ENCODE data around the gene IFI30. TPM values are rescaled to one million over a fixed set of nuclear protein-coding genes. Genes with fewer than 3 reads are reported as not detected.
"Not testable (repeated sequence)": the region's sequence is repeated elsewhere in the genome, so short reads cannot be mapped to it uniquely, and the experiment has no call there.

Gene IFI30
- total RNA-seq, 1 donor from 2014 or later = 236 TPM

DNA sequence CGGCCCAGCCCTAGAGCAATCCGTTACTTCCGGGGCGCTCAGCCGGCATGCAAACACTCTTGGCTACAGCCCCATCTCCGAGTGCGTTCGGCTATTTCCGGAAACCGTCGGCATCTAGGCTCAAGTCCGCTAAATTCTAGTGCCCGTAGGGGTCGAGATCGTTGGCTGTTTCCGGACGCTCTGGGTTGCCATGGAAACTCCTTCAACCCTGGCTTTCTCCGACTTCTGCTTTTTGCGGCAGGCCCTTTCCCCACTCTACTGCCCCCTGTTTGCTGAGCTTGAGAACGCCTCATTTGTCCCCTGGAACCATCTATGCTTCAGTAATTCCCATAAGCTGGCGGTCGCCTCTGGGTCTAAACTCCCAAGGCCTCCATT, 21.2 kb upstream of the IFI30 start:
- peak; percentile 98 for DNase-seq (ENCODE audit: low spot score)

DNA sequence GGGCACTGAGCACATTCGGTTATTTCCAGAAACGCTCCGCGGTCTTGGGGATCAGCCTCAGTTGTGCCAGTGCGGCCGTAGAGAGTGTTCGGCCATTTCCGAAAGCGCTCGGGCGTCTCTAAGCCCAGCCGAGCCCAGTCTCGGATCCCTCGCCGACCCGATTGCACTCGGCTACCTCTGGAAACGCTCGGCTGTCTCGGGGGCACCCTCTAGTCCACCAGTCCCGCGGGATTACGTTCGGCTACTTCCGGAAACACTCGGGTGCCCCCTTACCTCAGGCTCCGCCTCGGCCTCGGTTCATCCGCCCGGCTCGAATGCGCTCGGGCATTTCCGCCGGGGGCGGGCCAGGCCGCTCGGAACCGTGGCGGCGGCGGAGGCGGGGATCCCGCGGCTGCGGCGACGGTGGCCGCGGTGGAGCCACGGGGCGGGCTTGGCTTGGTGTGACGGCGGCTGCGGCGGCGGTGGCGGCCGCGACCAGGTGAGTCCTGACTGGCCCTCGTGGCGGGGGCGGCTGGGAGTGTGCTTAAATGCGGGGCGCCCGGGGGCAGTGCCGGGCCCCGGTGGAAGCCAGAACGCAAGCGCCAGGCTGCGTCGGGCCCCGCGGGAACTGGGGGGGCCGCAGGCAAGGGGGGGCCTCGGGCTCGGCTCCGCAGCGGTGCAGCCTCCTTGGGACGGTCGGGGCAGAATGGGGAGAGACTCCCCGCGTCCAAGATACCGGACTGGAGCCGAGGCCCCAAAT, 20.6 kb upstream of the IFI30 start, which contains the start of gene PIK3R2:
PIK3R2 (plus strand) TSS at position 347 of the 739 bp plus-strand sequence. CDS start 2,717 bp downstream, outside the sequence.
- peak; percentile 99 for DNase-seq (ENCODE audit: low spot score)

DNA sequence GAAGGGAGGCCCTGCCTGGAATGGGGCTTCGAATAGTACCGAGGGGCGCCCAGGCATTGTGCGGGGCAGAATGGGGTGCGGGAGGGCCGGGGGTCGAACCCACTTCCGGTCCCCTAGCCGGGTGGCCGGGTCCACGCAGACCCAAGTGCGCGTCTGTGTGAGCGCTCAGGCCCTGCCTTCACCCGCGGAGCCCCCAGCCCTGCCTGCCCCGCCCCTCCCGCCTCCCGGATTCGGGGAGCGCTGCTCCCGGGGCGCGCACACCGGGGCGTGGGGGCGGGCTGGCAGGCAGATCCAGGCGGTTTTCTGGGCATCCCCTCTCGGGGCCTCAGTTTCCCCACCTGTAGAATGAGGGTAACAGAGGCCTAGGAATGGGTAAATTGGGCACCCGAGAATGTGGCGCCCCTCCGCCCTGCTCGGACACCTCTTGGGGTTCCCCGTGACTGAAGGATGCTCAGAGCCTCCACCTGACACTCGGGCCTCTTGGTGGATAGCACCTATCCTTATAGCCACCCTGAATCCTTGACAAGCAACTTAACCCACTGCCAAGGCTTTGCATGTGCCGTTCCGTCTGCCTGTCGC, 20.0 kb upstream of the IFI30 start:
- DNase-seq (ENCODE audit: low spot score) = no peak

DNA sequence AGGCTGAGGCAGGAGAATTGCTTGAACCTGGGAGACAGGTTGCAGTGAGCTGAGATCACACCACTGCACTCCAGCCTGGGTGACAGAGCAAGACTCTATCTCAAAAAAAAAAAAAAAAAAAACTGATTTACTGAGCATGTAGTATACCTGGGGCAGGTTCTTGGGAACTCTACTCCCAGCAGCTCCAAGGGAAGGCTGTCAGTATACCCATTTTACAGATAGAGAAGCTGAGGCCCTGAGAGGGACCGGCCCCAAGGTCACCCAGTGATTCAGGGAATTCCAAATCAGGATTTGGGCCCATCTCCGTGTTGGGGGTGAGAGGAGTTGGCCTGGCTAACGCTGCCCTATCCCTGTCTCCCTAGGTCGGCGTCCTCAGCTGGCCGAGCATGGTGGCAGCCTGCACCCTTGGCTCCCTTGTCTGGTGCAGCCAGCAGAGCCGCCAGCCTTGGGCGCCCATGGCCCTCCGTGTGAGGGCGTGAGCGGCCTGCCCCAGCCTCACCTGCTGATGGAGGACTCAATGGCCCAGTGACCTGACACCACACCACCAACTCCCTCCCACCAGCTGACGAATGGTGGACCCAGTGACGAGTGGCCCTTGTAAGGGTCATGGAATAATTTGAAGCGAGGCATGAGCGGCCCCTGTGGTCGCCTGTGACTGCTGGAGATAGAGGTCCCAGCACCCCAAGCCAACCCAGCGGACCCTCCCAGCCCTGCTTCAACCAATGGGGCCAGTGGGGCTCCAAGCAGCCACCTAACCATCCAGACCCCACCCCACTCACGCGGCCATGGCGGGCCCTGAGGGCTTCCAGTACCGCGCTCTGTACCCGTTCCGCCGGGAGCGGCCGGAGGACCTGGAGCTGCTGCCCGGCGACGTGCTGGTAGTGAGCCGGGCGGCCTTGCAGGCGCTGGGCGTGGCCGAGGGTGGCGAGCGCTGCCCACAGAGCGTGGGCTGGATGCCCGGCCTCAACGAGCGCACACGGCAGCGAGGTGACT, 18.2 kb upstream of the IFI30 start:
- DNase-seq (ENCODE audit: low spot score) = no peak

DNA sequence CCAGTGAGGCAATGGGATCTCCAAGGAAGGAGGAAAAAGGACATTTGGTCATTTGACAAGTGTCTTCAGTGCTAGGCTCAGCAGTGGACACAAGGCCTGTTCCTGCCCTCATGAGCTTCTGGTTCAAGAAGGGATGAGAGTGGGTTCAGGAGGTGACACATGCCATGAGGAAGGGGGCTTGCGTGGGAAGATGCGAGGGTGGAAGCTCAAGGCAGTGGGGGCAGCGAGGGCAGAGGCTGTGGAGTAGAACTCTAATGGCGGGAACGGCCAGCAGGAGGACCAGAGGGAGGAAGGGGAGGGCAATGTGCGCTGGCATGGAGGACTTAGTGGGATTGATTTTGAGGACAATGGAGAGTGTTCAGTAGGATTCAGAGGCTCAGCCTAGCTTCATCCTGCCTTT, 17.3 kb upstream of the IFI30 start:
- no peak for DNase-seq (ENCODE audit: low spot score)

DNA sequence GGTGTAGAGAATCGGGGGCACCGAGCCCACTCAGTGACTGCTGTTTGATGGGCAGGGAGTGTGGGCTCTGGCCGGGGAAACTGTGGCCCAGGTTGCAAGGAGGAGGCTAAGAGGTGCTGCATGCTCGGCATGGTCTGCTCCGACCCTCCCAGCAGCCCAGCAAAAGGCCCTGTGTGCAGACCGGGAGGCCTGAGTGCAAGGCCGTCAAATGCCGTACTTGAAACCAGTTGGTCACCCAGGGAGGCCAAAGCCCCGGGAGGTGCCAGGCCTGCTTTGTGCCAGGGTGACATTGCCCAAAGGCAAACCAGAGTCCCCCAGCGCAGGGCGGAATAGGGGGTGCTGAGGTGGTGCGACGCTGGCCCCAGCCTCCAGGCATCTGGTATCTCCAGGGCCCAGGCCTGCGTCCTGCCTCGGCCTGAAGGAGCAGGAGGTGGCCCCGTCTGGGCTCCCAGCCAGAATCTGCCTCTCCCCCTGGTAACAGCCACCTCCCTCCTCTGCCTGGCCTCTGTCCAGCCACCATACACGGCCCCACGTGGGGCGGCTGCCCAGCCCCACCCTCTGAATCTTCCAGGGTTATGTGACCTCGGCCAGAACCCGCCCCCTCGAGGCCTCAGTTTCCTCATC, 16.7 kb upstream of the IFI30 start:
- peak; percentile 93 for DNase-seq (ENCODE audit: low spot score)

DNA sequence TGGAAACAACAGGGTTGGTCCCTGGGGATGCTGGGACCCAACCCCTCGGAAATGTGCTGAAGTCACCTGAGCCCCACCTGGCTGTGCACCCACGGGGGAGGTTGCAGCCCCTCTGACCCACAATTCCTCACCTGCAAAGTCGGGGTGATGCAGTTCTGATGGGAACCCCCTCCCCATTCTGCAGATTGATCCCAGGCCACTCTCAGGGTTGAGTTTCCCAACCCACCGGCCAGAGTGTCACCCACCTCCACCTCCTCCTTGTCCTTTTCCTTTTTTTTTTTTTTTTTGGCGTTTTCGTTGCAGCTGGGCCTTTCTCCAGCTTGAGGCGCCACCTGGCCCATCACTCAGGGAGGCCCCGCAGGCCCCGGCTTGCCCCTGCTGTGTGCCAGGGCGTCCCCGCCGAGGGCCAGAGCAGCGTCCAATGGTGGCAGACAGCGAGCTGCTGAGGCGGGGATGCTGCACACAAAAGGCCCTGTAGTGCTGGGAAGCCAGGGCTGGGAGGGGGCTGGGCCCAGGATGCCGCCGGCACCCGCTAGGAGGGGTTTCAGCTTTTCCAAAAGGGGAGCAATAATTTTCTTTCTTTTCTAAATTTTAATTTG, 16.0 kb upstream of the IFI30 start:
- DNase-seq (ENCODE audit: low spot score) = no peak

DNA sequence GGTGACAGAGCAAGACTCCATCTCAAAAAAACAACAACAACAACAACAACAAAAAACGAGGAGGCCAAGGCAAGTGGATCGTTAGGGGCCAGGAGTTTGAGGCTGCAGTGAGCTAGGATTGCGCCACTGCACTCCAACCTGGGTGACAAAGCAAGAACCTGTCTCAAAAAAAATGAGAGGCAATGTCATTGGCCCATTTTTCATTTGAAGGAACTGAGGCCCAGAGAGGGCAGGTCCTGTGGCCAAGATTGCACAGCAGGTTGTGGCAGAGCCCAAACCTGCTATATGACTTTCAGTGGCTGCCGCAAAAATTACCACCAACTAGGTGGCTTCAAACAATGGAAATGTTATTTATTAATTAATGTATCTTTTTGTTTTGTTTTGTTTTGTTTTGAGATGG, 15.1 kb upstream of the IFI30 start:
- no peak for DNase-seq (ENCODE audit: low spot score)

DNA sequence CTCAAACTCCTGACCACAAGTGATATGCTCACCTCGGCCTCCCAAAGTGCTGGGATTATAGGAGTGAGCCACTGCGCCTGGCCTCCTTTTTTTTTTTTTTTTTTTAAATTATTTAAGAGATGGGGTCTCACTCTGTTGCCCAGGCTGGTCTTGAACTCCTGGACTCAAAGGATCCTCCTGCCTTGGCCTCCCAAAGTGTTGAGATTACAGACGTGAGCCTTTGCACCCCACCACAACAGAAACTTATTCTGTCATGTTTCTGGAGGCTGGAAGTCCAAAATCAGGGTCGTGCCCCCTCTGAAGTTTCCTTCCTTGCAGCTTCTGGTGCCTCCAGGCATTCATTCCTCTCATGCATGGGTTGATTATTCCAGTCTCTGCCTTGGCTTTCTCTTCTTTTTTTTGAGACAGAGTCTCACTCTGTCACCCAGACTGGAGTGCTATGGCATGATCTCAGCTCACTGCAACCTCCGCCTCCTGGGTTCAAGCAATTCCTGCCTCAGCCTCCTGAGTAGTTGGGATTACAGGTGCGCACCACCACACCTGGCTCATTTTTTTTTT, 14.5 kb upstream of the IFI30 start:
- DNase-seq (ENCODE audit: low spot score) = not testable (repeated sequence)

DNA sequence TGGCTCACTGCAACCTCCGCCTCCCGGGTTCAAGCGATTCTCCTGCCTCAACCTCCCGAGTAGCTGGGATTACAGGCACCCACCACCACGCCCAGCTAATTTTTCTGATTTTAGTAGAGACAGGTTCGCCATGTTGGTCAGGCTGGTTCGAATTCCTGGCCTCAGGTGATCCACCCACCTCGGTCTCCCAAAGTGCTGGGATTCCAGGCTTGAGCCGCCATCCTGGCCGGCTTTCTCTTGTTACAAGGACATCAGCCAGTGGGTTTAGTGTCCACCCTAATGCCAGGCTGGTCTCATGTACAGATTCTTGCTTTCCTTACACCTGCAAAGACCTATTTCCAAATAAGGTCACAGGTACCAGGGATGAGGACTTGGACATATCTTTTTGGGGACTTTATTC, 13.8 kb upstream of the IFI30 start:
- DNase-seq (ENCODE audit: low spot score) = no peak

DNA sequence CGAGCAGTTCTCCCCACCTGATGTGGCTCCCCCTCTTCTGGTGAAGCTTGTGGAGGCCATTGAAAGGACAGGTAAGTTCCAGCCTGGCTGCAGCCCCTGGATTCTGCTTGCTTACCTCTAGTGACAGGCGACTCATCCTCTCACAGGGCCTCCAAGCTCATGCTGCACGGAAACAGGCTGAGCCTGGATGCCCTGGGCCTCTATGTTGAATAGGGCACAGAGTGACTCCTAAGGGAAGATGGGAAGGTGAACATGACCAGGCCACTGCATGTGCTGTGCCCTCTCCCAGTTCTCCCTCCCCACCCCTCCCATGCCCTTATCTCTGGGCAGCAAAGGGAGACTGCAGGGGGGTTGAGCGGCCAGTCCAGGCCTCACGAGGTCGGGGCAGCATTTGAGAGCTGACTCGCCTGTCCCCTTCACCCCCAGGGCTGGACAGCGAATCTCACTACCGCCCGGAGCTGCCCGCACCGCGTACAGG, 13.1 kb upstream of the IFI30 start:
- DNase-seq (ENCODE audit: low spot score) = no peak

DNA sequence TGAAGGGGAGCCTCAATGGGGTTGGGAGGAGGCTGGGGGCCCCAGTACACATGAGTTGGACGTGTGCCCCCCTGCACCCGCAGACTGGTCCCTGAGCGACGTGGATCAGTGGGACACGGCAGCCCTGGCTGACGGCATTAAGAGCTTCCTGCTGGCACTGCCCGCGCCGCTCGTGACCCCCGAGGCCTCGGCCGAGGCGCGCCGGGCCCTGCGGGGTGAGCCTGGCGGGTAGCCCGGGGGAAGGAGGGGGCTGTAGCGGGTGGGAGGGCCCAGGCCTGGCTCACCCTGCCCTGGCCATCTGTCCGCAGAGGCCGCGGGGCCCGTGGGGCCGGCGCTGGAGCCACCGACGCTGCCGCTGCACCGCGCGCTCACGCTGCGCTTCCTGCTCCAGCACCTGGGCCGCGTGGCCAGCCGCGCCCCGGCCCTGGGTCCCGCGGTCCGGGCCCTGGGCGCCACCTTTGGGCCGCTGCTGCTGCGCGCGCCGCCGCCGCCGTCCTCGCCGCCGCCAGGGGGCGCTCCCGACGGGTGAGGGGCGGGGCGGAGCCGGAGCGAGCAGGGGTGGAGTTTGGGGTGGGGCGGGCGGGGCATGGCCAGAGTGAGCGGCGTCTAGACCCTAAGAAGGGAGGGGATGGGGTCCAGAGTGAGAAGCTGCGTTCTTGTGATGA, 12.5 kb upstream of the IFI30 start:
- DNase-seq (ENCODE audit: low spot score) = peak; percentile 94

DNA sequence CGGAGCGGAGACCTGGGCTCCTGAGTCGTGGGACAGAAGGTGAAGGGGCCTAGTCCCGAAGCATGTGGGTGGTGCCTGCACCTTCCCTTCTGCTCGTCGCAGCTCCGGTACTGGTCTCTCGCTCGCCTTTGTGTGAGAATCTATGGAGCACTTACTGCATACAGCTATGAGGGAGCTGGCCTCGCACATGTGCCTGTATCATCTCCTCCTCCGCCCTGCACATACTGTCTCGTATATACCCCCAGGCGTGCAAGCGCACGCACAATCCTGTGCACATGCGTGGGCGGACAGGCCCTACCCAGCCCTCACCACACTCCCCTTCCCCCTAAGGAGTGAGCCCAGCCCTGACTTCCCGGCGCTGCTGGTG, 12.0 kb upstream of the IFI30 start:
- no peak for DNase-seq (ENCODE audit: low spot score)

DNA sequence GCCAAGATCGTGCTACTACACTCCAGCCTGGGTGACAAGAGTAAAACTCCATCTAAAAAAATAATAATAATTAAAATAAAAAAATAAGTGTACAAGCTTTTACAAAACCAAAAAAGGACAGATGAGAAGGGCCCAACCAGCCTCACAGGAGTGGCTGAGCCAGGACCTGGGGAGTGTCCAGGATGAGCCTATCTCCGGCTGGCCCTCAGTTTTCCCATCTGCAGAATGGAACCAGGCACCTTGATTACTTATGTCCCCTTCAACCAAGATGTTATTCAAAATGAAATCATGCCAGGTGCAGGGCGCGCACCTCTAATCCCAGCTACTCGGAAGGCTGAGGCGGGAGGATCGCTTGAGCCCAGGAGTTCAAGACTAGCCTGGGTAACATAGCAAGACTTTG, 9.5 kb upstream of the IFI30 start:
- DNase-seq (ENCODE audit: low spot score) = no peak

DNA sequence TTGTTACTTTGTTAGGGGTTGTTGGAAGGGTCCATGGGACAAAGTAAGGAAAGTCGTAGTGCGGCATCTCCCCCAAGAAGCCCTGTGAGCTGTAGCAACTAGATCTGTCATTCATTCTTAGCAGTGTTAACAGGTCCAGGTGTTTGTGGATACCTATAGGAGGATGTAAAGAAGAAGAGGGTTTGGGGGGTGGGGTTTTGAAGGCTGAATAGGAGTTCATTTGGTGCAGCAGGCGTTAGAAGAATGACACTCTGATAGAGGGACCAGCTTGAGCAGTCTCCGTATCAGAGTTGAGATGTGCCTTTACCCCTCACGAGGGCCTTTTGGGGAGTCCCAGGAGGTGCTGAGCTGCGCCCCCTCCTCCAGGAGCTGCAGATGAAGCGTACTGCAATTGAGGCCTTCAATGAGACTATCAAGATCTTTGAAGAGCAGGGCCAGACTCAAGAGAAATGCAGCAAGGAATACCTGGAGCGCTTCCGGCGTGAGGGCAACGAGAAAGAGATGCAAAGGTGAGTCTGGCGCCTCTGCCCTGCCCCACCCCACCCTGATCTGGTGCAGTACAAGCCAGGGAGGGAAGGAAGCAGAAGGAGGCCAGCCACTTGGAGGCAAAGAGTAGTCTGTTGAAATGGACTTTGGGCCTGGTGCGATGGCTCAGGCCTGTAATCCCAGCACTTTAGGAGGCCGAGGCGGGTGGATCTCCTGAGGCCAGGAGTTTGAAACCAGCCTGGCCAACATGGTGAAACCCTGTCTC, 7.6 kb upstream of the IFI30 start:
- no peak for DNase-seq (ENCODE audit: low spot score)

DNA sequence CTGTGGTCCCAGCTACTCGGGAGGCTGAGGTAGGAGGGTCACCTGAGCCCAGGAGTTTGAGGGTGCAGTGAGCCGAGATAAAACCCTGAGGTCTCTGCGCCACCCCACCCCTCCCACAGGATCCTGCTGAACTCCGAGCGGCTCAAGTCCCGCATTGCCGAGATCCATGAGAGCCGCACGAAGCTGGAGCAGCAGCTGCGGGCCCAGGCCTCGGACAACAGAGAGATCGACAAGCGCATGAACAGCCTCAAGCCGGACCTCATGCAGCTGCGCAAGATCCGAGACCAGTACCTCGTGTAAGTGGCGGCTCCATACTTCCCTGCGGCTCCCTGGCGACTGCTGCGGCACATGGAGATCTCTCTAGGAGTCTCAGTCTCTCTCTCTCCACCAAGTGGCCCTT, 6.6 kb upstream of the IFI30 start:
- DNase-seq (ENCODE audit: low spot score) = no peak

DNA sequence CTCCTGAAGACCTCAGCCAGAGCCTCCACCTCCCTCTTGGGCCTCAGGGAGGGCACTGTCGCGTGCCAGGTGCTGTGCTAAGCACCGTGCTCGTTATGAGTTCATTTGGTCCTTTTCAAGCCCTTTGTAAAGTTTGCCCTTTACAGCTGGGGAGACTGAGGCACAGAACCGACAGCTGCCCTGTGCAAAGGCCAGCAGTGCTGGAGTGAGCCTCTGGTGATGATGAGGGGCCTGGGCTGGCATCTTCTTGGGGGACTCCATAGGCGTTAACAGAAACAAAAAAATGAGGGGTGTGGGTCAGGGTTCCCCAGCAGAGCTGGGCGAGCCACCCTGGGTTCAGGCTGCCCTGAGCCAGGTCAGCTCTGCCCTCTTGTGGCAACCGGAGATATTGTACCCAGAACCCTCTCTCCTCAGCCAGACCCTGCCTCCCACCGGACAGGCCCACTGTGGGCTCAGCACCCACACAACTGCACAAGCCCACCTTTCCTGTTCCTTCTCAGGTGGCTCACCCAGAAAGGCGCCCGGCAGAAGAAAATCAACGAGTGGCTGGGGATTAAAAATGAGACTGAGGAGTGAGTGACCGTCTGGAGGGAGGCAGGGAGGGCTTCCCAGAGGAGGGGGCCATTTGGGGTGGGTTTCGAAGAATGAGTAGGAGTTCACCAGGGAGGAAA, 5.5 kb upstream of the IFI30 start:
- no peak for DNase-seq (ENCODE audit: low spot score)

DNA sequence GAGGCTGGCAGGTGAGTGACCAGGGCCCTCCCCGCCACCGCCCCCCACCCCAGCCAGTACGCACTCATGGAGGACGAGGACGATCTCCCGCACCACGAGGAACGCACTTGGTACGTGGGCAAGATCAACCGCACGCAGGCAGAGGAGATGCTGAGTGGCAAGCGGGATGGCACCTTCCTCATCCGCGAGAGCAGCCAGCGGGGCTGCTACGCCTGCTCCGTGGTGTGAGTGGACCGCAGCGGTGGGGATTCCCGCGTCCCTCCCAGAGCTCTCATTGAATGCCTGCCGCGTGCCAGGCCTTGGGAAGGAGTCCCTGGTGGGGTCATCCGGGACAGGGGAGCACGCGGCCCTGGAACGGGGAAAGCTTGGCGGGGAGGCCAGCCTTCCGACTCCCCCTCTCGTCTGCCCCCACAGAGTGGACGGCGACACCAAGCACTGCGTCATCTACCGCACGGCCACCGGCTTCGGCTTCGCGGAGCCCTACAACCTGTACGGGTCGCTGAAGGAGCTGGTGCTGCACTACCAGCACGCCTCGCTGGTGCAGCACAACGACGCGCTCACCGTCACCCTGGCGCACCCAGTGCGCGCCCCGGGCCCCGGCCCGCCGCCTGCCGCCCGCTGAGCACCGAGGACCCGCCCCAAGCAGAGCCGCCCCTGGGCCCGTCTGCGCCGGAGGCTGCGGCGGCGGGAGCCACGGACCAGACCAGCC, 4.8 kb upstream of the IFI30 start:
- DNase-seq (ENCODE audit: low spot score) = no peak

Measured in mesenteric fat pad (tissue), 1 donor.